Measurements from ENCODE around the gene ING4. TPM values are rescaled to one million over a fixed set of nuclear protein-coding genes. Genes with fewer than 3 reads are reported as not detected.

The ING4 gene
- total RNA-seq, result 21.2 and 25.4 TPM in 2 replicates

DNA sequence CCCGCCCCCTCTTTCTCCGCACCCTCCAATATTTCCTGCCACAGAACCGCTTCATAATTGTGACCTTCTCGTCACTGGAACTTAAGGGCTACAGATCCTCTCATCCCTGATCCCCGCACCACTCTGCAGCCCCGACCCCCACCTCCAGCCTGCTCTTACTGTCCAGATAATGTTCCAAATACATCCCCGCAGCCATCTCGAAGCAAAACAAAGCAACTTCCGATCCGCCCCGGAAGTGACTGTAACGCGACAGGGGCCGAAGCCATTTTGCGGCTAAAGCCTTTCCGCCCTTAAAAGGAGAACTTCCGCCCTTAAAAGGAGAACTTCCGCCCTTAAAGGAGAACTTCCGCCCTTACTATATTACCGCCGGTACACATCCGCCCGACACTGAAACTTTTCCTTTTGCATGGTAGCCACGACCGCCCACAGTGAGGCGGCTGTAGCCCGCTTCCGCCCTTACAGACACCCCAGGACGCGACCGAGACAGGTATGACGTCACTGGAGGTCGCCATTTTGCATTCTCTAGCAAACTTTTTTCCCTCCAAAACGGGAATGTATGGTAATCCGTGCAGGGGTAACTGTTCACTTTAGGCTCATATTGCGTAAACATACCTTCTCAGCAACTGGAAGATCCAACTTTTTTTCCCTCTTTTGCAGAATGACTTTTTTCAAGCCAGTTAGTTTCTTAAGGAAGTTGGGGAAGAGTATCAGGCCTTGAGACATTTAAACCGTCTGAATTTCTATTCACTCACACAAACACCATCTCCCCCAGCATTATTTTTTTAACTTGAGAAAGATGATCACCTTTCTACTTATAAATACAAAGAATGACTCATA is at the start of gene ING4:
TSS of gene ING4 (minus strand) at position 214 of the 837 bp plus-strand sequence. CDS start at position 196, 18 bp downstream.

DNA sequence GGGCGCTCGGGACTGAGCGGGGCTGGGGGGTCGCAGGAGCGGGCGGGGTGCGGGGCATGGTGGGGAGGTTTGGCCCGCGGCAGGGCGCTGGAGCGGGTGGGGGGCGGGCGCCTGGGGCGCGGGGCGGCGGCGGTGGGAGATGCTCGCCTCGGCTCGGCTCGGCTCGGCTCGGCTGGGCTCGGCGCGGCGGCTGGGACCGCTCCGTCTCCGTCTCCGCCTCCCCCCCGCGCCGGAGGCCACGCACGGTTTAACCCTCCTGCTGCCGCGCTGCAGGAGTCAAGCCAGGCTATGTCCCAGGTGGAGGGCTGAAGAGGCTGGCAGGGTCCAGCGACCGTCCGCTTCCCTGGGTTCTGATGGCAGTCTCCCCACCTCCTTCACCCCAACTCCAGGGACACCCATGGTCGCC is 37.7 kb upstream of the ING4 start, which contains the start of gene PIANP:
TSS of gene PIANP (minus strand) at position 170 of the 406 bp plus-strand sequence. CDS start 2,754 bp downstream, outside the sequence.

DNA sequence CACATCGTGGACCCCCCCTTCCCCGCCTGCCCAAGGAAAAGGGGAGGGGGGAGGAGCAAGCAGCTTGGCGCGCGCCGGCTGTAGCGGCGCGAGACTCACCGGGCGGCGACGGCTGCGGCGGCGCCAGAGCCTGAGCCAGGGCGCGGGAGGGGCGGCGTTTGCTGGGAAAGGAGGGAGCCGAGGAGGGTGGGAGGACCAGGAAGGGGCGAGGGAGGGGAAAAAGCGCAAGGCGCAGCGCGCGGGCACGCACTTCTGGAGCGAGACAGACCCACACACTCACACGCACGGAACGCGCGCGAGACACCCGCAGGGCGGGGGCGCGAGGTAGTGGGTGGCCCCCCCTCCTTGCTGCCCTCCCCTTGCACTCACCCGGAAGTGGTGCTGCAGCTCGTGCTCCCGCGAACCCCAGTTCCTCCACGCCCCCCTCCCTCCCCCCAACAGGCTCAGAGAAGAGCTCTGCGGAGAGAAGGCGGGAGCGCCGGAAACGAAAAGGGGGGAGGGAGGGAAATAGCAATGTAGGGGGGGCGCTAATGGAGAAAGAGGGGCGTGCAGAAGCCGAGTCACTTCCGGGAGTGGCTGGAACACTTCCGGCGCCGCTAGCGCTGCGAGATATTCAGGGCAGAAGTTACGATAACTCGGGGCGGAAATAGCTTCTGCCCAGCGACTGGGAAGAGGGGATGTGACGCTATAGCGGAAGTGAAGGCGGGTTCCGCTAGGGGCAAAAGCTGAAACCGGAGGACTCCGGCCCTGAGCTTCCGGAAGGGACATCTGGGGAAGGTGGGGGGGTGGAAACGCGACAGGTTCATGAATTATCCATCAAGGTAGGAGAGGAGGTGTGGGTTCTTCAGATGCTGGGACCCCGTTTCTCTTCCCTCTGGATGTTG is 26.3 kb upstream of the ING4 start, which contains the start of gene ZNF384:
TSS of gene ZNF384 (minus strand) at position 377 of the 884 bp plus-strand sequence. CDS start 9,855 bp downstream, outside the sequence.

GRCh38 chr12:6647083-6647604 is 15.8 kb downstream of the ING4 start, which contains the start of gene ACRBP:
Gene ACRBP, minus strand, starts transcription at chr12:6647432. Its CDS starts 66 bp downstream, at chr12:6647366.

GRCh38 chr12:6635856-6636531 is 26.9 kb downstream of the ING4 start, which contains the start of gene LPAR5:
Gene LPAR5, minus strand, starts transcription at chr12:6635959. Its CDS starts 14,711 bp downstream, at chr12:6621248.

Other genes starting within 250 kb of the ING4 start
- gene CD27, start 218.2 kb downstream of the ING4 start, total RNA-seq, result not detected in 2 replicates
- gene TAPBPL, start 211.1 kb downstream of the ING4 start, total RNA-seq, result 11.3 and 17.1 TPM in 2 replicates
- gene VAMP1, start 192.4 kb downstream of the ING4 start, total RNA-seq, result 3.8 and 5.5 TPM in 2 replicates
- 121 and 125 TPM in 2 replicates for gene MRPL51, start 169.9 kb downstream of the ING4 start, total RNA-seq
- 115 and 480 TPM in 2 replicates for gene NCAPD2, start 169.0 kb downstream of the ING4 start, total RNA-seq
- gene GAPDH, start 128.6 kb downstream of the ING4 start, total RNA-seq, result 5,926 and 6,362 TPM in 2 replicates
- gene IFFO1, start 107.1 kb downstream of the ING4 start, total RNA-seq, result 17.0 and 17.5 TPM in 2 replicates
- gene NOP2, start 94.8 kb downstream of the ING4 start, total RNA-seq, result 37.8 and 44.9 TPM in 2 replicates
- 168 and 192 TPM in 2 replicates for gene CHD4, start 55.7 kb downstream of the ING4 start, total RNA-seq
- not detected in 2 replicates for gene LPAR5, start 27.2 kb downstream of the ING4 start, total RNA-seq
- 0.27 and 0.84 TPM in 2 replicates for gene ACRBP, start 15.7 kb downstream of the ING4 start, total RNA-seq
- 14.1 and 27.2 TPM in 2 replicates for gene ZNF384, start 26.3 kb upstream of the ING4 start, total RNA-seq
- not detected in 2 replicates for gene PIANP, start 37.7 kb upstream of the ING4 start, total RNA-seq
- gene COPS7A, start 60.9 kb upstream of the ING4 start, total RNA-seq, result 68.9 and 69.7 TPM in 2 replicates
- gene MLF2, start 90.0 kb upstream of the ING4 start, total RNA-seq, result 165 and 177 TPM in 2 replicates
- 164 and 173 TPM in 2 replicates for gene PTMS, start 103.2 kb upstream of the ING4 start, total RNA-seq
- 0.13 TPM in 1 of 2 replicates, not detected in the other for gene LAG3, start 109.4 kb upstream of the ING4 start, total RNA-seq
- not detected in 2 replicates for gene CD4, start 126.4 kb upstream of the ING4 start, total RNA-seq
- 0.30 and 0.80 TPM in 2 replicates for gene GPR162, start 158.7 kb upstream of the ING4 start, total RNA-seq
- 7.5 and 8.8 TPM in 2 replicates for gene P3H3, start 165.3 kb upstream of the ING4 start, total RNA-seq
- gene GNB3, start 177.8 kb upstream of the ING4 start, total RNA-seq, result 0.10 and 0.20 TPM in 2 replicates
- 55.0 and 56.9 TPM in 2 replicates for gene CDCA3, start 188.2 kb upstream of the ING4 start, total RNA-seq
- gene USP5, start 189.0 kb upstream of the ING4 start, total RNA-seq, result 80.9 and 87.7 TPM in 2 replicates
- 1,010 and 1,150 TPM in 2 replicates for gene TPI1, start 204.4 kb upstream of the ING4 start, total RNA-seq
- gene SPSB2, start 210.2 kb upstream of the ING4 start, total RNA-seq, result 3.2 and 3.9 TPM in 2 replicates
- gene LRRC23, start 241.7 kb upstream of the ING4 start, total RNA-seq, result 2.8 and 7.1 TPM in 2 replicates